K562 (cell line): ENCODE results near the gene MAK. TPM values are rescaled to one million over a fixed set of nuclear protein-coding genes. Genes with fewer than 3 reads are reported as not detected.

Experiments
- ARID1B ChIP-seq: fragments of 450-650 bp; IDR thresholded peaks from 2 replicates; pipeline ENCODE4 v1.6.1; 2016; ENCODE audit warnings: antibody characterized with exemption, mild to moderate bottlenecking, inconsistent platforms
- BRF1 ChIP-seq: IDR thresholded peaks from 3 replicates; pipeline ENCODE4 v1.6.1; 2011; ENCODE audit warnings: borderline replicate concordance, mild to moderate bottlenecking; ENCODE audit not compliant: insufficient read length; ENCODE audit errors: extremely low read depth
- DDX20 ChIP-seq: fragments of 450-650 bp; IDR thresholded peaks from 2 replicates; pipeline ENCODE4 v1.6.1; 2016; ENCODE audit warnings: missing genetic modification characterization, low read depth, mild to moderate bottlenecking, missing compliant biosample characterization, moderate library complexity
- EGR1 ChIP-seq: fragments of 450-650 bp; conservative IDR thresholded peaks from 2 replicates; pipeline ENCODE4 v1.6.1; 2017; ENCODE audit warnings: mild to moderate bottlenecking
- KLF1 ChIP-seq: fragments of 450-650 bp; IDR thresholded peaks from 2 replicates; pipeline ENCODE4 v1.6.1; 2016; ENCODE audit warnings: missing genetic modification characterization, missing compliant biosample characterization
- MXI1 ChIP-seq: IDR thresholded peaks from 2 replicates; pipeline ENCODE4 v1.6.1; 2011; ENCODE audit warnings: low read depth, mild to moderate bottlenecking, improper control_type of control experiment, low read length
- NR2C1 ChIP-seq, 2 experiments: fragments of 450-650 bp; IDR thresholded peaks; 2 replicates each; pipeline ENCODE4 v1.6.1; 2017; ENCODE audit warnings: mild to moderate bottlenecking in 2 of 2, antibody characterized with exemption in 1 of 2, inconsistent platforms in 1 of 2, missing compliant biosample characterization in 1 of 2, missing genetic modification characterization in 1 of 2
- NRF1 ChIP-seq, 2 experiments: fragments of 450-650 bp; IDR thresholded peaks in 1 of 2; conservative IDR thresholded peaks in 1 of 2; 2 replicates each; pipeline ENCODE4 v1.6.1; 2014; ENCODE audit warnings: mild to moderate bottlenecking in 2 of 2
- PHF8 ChIP-seq: fragments of 200-600 bp; sonication (generic); IDR thresholded peaks from 2 replicates; pipeline ENCODE4 v1.6.1; 2012; ENCODE audit warnings: mixed run types, mild to moderate bottlenecking, inconsistent platforms, low read length, moderate library complexity, borderline replicate concordance
- PRPF4 ChIP-seq: fragments of 200-400 bp; formaldehyde crosslinking; IDR thresholded peaks from one replicate; pipeline ENCODE4 v1.6.1; 2017; ENCODE audit warnings: low read length, low read depth, mild to moderate bottlenecking; ENCODE audit not compliant: insufficient read depth, poor library complexity, severe bottlenecking
- SNIP1 ChIP-seq: fragments of 450-650 bp; IDR thresholded peaks from 2 replicates; pipeline ENCODE4 v1.7.1; 2017; ENCODE audit warnings: low read depth, mild to moderate bottlenecking
- SREBF2 ChIP-seq: sonication (generic); formaldehyde crosslinking; IDR thresholded peaks from 2 replicates; pipeline ENCODE4 v1.4.0; 2020; ENCODE audit warnings: mild to moderate bottlenecking, missing genetic modification reagents
- XRCC4 ChIP-seq: IDR thresholded peaks from one replicate; pipeline ENCODE4 v1.6.1; 2011; ENCODE audit not compliant: insufficient read depth, insufficient read length; ENCODE audit errors: extremely low read depth
- ZNF134 ChIP-seq: fragments of 250-450 bp; sonication (Bioruptor Pico); conservative IDR thresholded peaks from 2 replicates; pipeline ENCODE4 v1.4.0; 2020
- ZNF146 ChIP-seq: IDR thresholded peaks from one replicate; pipeline ENCODE4 v1.6.1; 2018; ENCODE audit warnings: missing compliant biosample characterization; ENCODE audit not compliant: unreplicated experiment
- ZNF324 ChIP-seq: fragments of 250-450 bp; sonication (Bioruptor Pico); IDR thresholded peaks from 2 replicates; pipeline ENCODE4 v1.4.0; 2020; ENCODE audit warnings: mild to moderate bottlenecking
- polyA plus RNA-seq, 8 experiments: library from polyadenylated mRNA; depleted of rRNA in 4 of 8; stranded (reverse) in 5 of 8; unstranded in 3 of 8; fragments of >200 nt; fragmentation: Nextera tagmentation in 2 of 8; fragmentation: Illumina TruSeq in 1 of 8; extraction: Ambion mirVana in 2 of 8; extraction: Trizol in 1 of 8; gene quantifications; 2 replicates each; pipeline versions ENCODE4 v1.2.1 to v1.2.3, GENCODE V29; 2011 to 2014; ENCODE audit warnings: inconsistent platforms in 1 of 8, missing spikeins in 1 of 8
- total RNA-seq, 7 experiments: library from RNA; depleted of rRNA in 6 of 7; stranded (reverse); fragments of >200 nt in 6 of 7; fragmentation: Illumina TruSeq in 2 of 7; extraction: Trizol in 2 of 7; gene quantifications; 2 replicates each; pipeline versions ENCODE4 v1.2.1 to v1.2.3, GENCODE V29; 2011 to 2021; ENCODE audit warnings: low replicate concordance in 1 of 7
- TF ChIP-seq, protein P1 (sequence below): sonication (generic); formaldehyde crosslinking; IDR thresholded peaks from 2 replicates; pipeline ENCODE4 v1.8.0; 2022; ENCODE audit warnings: mild to moderate bottlenecking, missing genetic modification reagents, borderline replicate concordance
- TF ChIP-seq, protein P2 (sequence below): sonication (generic); formaldehyde crosslinking; IDR thresholded peaks from 2 replicates; pipeline ENCODE4 v1.8.0; 2022; ENCODE audit warnings: mild to moderate bottlenecking, missing genetic modification reagents
- TF ChIP-seq, protein P3 (sequence below): sonication (generic); formaldehyde crosslinking; IDR thresholded peaks from 2 replicates; pipeline ENCODE4 v1.4.0; 2020; ENCODE audit warnings: mild to moderate bottlenecking, missing genetic modification reagents
- TF ChIP-seq, protein P4 (sequence below): sonication (generic); formaldehyde crosslinking; IDR thresholded peaks from 2 replicates; pipeline ENCODE4 v1.8.1; 2023; ENCODE audit warnings: mild to moderate bottlenecking, missing genetic modification reagents

The MAK gene
- total and polyA plus RNA-seq, 9 of the 15 experiments (the other 6 are each of a cell fraction or from before 2014, with no cell fraction given), result 0.25 to 1.1 (median 0.53) TPM

DNA sequence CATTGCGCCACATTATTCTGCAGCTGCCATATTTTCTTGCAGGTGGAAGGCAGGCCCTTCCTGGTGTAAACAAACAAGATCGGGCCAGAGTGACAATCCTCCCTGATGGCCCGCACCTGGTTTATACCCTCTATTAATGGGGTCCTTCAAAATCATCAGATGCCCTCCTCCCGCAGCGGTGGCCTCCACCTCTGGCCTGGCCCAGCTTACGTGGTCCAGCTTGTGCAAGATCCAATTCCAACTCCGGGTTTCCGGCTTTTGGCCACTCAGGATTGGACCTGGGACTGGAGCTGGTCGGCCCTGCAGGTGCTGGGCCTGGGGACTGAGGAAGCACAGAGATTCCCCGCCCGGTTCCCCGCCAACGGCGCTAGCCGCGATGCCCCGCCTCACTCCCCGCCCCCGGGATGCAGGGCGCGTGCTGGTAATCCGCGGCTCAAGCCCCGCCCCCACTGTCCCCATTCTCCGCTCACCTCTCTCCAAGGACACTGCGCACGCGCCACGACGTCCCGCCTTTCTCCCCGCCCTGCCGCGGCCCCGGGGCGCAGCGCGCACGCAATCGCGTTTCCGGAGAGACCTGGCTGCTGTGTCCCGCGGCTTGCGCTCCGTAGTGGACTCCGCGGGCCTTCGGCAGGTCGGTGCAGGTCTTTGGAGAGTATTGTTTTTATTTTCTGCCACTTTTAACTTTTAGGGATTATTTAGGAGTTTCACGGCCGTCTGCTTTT is 90.9 kb downstream of the MAK start, which contains the start of gene TMEM14B (continued):
- no peak for TF ChIP-seq SNIP1
- TF ChIP-seq SREBF2 (CRISPR knock-in tag), result no peak
- TF ChIP-seq, protein P1, sequence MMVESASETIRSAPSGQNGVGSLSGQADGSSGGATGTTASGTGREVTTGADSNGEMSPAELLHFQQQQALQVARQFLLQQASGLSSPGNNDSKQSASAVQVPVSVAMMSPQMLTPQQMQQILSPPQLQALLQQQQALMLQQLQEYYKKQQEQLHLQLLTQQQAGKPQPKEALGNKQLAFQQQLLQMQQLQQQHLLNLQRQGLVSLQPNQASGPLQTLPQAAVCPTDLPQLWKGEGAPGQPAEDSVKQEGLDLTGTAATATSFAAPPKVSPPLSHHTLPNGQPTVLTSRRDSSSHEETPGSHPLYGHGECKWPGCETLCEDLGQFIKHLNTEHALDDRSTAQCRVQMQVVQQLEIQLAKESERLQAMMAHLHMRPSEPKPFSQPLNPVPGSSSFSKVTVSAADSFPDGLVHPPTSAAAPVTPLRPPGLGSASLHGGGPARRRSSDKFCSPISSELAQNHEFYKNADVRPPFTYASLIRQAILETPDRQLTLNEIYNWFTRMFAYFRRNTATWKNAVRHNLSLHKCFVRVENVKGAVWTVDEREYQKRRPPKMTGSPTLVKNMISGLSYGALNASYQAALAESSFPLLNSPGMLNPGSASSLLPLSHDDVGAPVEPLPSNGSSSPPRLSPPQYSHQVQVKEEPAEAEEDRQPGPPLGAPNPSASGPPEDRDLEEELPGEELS, result no peak
- TF ChIP-seq, protein P2, sequence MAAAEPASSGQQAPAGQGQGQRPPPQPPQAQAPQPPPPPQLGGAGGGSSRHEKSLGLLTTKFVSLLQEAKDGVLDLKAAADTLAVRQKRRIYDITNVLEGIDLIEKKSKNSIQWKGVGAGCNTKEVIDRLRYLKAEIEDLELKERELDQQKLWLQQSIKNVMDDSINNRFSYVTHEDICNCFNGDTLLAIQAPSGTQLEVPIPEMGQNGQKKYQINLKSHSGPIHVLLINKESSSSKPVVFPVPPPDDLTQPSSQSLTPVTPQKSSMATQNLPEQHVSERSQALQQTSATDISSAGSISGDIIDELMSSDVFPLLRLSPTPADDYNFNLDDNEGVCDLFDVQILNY (CRISPR knock-in tag), result peak; percentile 56; the same call in 1 of the 2 replicates
- no peak for TF ChIP-seq ZNF146 (CRISPR knock-in tag)
- no peak for TF ChIP-seq BRF1
- no peak for TF ChIP-seq PRPF4
- peak; percentile 94 for TF ChIP-seq EGR1
- TF ChIP-seq MXI1, result peak; percentile 60; the same call in 1 of the 2 replicates
- peak; percentile 77; the same call in 1 of the 2 replicates for TF ChIP-seq PHF8
- peak; percentile 8; the same call in 1 of the 2 replicates for TF ChIP-seq ARID1B
- TF ChIP-seq KLF1 (tag), result no peak
- no peak for TF ChIP-seq XRCC4
- no peak for TF ChIP-seq DDX20 (tag)
- no peak for TF ChIP-seq NR2C1 (IDR thresholded peaks at IDR 0.05)
- TF ChIP-seq NR2C1 (tag; IDR thresholded peaks at IDR 0.05), result no peak
- no peak for TF ChIP-seq ZNF134
- TF ChIP-seq ZNF324, result no peak
- peak; percentile 98 for TF ChIP-seq NRF1 (conservative IDR thresholded peaks at IDR 0.05 in 1 of 2, IDR thresholded peaks at IDR 0.05 in 1 of 2)
- TF ChIP-seq, protein P3, sequence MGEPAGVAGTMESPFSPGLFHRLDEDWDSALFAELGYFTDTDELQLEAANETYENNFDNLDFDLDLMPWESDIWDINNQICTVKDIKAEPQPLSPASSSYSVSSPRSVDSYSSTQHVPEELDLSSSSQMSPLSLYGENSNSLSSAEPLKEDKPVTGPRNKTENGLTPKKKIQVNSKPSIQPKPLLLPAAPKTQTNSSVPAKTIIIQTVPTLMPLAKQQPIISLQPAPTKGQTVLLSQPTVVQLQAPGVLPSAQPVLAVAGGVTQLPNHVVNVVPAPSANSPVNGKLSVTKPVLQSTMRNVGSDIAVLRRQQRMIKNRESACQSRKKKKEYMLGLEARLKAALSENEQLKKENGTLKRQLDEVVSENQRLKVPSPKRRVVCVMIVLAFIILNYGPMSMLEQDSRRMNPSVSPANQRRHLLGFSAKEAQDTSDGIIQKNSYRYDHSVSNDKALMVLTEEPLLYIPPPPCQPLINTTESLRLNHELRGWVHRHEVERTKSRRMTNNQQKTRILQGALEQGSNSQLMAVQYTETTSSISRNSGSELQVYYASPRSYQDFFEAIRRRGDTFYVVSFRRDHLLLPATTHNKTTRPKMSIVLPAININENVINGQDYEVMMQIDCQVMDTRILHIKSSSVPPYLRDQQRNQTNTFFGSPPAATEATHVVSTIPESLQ (CRISPR knock-in tag), result 0 out of 2 replicates have a peak, but pooled peaks have one; percentile 58
- TF ChIP-seq, protein P4, sequence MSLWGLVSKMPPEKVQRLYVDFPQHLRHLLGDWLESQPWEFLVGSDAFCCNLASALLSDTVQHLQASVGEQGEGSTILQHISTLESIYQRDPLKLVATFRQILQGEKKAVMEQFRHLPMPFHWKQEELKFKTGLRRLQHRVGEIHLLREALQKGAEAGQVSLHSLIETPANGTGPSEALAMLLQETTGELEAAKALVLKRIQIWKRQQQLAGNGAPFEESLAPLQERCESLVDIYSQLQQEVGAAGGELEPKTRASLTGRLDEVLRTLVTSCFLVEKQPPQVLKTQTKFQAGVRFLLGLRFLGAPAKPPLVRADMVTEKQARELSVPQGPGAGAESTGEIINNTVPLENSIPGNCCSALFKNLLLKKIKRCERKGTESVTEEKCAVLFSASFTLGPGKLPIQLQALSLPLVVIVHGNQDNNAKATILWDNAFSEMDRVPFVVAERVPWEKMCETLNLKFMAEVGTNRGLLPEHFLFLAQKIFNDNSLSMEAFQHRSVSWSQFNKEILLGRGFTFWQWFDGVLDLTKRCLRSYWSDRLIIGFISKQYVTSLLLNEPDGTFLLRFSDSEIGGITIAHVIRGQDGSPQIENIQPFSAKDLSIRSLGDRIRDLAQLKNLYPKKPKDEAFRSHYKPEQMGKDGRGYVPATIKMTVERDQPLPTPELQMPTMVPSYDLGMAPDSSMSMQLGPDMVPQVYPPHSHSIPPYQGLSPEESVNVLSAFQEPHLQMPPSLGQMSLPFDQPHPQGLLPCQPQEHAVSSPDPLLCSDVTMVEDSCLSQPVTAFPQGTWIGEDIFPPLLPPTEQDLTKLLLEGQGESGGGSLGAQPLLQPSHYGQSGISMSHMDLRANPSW, result 0 out of 2 replicates have a peak, but pooled peaks have one; percentile 0
